ENCODE results near the gene CTNNA2.

DNA sequence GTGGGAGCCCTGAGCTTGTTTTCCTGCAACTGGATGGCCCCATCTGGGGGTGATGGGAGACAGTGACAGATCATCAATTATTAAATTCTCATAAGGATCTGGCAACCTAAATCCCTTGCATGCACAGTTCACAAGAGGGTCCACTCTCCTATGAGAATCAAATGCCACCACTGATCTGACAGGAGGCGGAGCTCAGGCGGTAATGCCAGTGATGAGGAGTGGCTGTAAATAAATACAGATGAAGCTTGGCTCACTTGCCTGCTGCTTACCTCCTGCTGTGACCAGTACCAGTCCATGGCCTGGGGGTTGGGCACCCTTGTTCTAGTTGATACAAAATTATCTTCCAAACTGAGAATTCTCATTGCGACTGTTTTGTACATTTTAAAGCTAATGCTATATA, 258.6 kb downstream of the CTNNA2 start:
- TF ChIP-seq, protein P1, sequence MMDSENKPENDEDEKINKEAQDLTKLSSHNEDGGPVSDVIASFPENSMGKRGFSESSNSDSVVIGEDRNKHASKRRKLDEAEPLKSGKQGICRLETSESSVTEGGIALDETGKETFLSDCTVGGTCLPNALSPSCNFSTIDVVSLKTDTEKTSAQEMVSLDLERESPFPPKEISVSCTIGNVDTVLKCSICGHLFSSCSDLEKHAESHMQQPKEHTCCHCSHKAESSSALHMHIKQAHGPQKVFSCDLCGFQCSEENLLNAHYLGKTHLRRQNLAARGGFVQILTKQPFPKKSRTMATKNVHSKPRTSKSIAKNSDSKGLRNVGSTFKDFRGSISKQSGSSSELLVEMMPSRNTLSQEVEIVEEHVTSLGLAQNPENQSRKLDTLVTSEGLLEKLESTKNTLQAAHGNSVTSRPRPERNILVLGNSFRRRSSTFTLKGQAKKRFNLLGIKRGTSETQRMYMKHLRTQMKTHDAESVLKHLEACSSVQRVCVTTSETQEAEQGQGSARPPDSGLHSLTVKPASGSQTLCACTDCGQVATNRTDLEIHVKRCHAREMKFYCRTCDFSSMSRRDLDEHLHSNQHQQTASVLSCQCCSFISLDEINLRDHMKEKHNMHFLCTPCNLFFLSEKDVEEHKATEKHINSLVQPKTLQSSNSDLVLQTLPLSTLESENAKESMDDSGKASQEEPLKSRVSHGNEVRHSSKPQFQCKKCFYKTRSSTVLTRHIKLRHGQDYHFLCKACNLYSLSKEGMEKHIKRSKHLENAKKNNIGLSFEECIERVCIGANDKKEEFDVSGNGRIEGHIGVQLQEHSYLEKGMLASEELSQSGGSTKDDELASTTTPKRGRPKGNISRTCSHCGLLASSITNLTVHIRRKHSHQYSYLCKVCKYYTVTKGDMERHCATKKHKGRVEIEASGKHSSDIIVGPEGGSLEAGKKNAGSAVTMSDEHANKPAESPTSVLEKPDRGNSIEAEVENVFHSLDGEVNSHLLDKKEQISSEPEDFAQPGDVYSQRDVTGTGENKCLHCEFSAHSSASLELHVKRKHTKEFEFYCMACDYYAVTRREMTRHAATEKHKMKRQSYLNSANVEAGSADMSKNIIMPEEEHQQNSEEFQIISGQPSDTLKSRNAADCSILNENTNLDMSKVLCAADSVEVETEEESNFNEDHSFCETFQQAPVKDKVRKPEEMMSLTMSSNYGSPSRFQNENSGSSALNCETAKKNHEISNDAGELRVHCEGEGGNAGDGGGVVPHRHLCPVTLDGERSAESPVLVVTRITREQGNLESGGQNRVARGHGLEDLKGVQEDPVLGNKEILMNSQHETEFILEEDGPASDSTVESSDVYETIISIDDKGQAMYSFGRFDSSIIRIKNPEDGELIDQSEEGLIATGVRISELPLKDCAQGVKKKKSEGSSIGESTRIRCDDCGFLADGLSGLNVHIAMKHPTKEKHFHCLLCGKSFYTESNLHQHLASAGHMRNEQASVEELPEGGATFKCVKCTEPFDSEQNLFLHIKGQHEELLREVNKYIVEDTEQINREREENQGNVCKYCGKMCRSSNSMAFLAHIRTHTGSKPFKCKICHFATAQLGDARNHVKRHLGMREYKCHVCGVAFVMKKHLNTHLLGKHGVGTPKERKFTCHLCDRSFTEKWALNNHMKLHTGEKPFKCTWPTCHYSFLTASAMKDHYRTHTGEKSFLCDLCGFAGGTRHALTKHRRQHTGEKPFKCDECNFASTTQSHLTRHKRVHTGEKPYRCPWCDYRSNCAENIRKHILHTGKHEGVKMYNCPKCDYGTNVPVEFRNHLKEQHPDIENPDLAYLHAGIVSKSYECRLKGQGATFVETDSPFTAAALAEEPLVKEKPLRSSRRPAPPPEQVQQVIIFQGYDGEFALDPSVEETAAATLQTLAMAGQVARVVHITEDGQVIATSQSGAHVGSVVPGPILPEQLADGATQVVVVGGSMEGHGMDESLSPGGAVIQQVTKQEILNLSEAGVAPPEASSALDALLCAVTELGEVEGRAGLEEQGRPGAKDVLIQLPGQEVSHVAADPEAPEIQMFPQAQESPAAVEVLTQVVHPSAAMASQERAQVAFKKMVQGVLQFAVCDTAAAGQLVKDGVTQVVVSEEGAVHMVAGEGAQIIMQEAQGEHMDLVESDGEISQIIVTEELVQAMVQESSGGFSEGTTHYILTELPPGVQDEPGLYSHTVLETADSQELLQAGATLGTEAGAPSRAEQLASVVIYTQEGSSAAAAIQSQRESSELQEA (IDR thresholded peaks at IDR 0.05; ENCODE audit: low read depth) = no peak
- TF ChIP-seq CTCF (IDR thresholded peaks at IDR 0.05 in 2 of 3, conservative IDR thresholded peaks at IDR 0.05 in 1 of 3; ENCODE audit: insufficient read depth in 2 of 3, low read depth in 1 of 3, low read length in 3 of 3) (no peak), CHD7 (IDR thresholded peaks at IDR 0.05; ENCODE audit: low read depth, low read length) (no peak), ZNF263 (CRISPR knock-in tag; IDR thresholded peaks at IDR 0.05; ENCODE audit: borderline replicate concordance) (no peak)

Measured in K562 (cell line).